Activated CD4-positive, alpha-beta memory T cell treated with anti-CD3 and anti-CD28 coated beads, Interleukin-2, amount 10 ng/mL, durations not matched to agents 7 days and 5 days (primary cell): ENCODE data around the gene TEX14. TPM values are rescaled to one million over a fixed set of nuclear protein-coding genes. Genes with fewer than 3 reads are reported as not detected.

Experiments
- CTCF ChIA-PET: fragments of 350-600 bp; sonication (Branson Sonifier 250); formaldehyde crosslinking; loops from one replicate; lab custom pipeline; 2021; ENCODE audit warnings: antibody characterized with exemption, inconsistent platforms; lab: Charles Lee
- POLR2A ChIA-PET: fragments of 350-600 bp; sonication (Branson Sonifier 250); formaldehyde crosslinking; loops from one replicate; lab custom pipeline; 2021; ENCODE audit warnings: antibody characterized with exemption; lab: Charles Lee
- DNase-seq: peaks from one replicate; pipeline ENCODE4 v3.0.0-alpha.2; 2020
- H3K27ac Mint-ChIP-seq: one replicate; pipeline ENCODE4 v1.8.0; 2021; ENCODE audit warnings: mild to moderate bottlenecking, mixed read lengths
- H3K27me3 Mint-ChIP-seq: one replicate; pipeline ENCODE4 v1.8.0; 2021; ENCODE audit warnings: mixed read lengths
- H3K36me3 Mint-ChIP-seq: one replicate; pipeline ENCODE4 v1.8.0; 2021; ENCODE audit warnings: low read depth, mixed read lengths
- H3K4me1 Mint-ChIP-seq: one replicate; pipeline ENCODE4 v1.8.0; 2021; ENCODE audit warnings: mixed read lengths
- H3K4me3 Mint-ChIP-seq: one replicate; pipeline ENCODE4 v1.8.0; 2021; ENCODE audit warnings: mild to moderate bottlenecking, mixed read lengths
- H3K9me3 Mint-ChIP-seq: one replicate; pipeline ENCODE4 v1.8.0; 2021; ENCODE audit warnings: mixed read lengths
- total RNA-seq, 2 experiments: library from RNA; stranded (reverse); gene quantifications; one replicate each; pipeline ENCODE4 v1.2.3, GENCODE V29; 2021

TEX14 gene
- total RNA-seq, 2 experiments from 2014 or later: 0.85 to 0.96 TPM

DNA sequence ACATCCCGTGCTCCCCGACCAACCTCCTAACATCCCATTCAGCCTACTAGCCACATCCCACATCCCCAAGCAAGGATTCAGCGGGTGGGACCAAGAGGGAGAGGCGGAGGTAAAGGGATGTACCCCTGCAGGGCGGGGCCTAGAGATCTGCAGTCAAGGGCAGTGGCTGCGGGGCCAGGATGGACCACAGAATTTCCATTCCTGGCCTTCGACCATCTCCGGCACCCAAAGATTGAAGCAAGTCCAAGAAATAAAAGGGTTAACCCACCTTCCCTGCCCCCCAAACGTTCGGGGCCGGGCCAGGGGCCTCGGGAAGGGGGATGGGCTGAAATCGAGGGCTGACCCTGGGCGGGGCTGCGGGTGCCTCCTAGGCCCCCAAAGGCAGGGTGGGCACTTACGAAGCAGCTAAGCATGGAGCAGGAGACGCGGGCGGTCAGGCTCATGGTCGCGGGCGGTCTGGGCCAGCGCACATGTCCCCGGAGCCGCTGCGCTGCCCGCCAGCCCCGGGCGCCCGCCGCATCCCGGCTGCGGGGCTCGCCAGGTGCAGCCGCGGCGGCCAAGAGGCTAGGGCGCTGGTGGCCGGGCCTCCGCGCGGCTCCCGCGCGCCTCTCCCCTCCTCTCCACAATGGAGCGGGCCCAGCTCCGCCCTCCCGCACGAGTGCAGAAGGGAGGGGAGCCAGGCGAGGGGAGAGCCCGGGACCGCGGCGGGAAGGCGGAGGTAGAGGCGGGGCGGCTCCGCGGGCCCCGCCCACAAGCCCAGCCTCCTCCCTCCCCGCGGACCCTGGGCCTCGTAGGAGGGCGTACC lies 177.7 kb downstream of the TEX14 start, which contains the start of gene MTMR4:
TSS of gene MTMR4 (minus strand) at position 674 of the 805 bp plus-strand sequence. CDS start at position 443, 231 bp downstream.
- H3K4me1 Mint-ChIP-seq: peaks cover 71% of the 10 kb centered on the region
- H3K36me3 Mint-ChIP-seq: peaks cover 35% of the 10 kb centered on the region
- H3K27me3 Mint-ChIP-seq: no peaks in the 10 kb centered on the region
- ChIA-PET POLR2A (interaction anchor here (0.9 to 4.8 kb wide), 13 partner anchors 8 to 239 kb away, joined by 3 to 71 read pairs (median 8); partner anchors contain the start of genes HSF5, RAD51C, SUPT4H1 and TEX14), CTCF (interaction anchor here (1.0 to 2.8 kb wide), 7 partner anchors 11 to 491 kb away, joined by 3 to 17 read pairs (median 5); partner anchors contain the start of gene HSF5)
- peak; percentile 82 for DNase-seq
- peak within 1 kb of the TSS; percentile 97 for H3K27ac Mint-ChIP-seq
- peak within 1 kb of the TSS; percentile 85 for H3K4me3 Mint-ChIP-seq
- no peaks in the 10 kb centered on the region for H3K9me3 Mint-ChIP-seq

- DNase-seq: no peak
- H3K27ac Mint-ChIP-seq: peak overlapping the region; percentile 61
Measured at GRCh38 chr17:58513267-58513964, 178.4 kb downstream of the TEX14 start.

GRCh38 chr17:58510075-58510474 lies 181.8 kb downstream of the TEX14 start:
- H3K9me3 Mint-ChIP-seq: no peaks in the 10 kb centered on the region
- DNase-seq: no peak
- no peak overlapping the region for H3K4me3 Mint-ChIP-seq
- H3K4me1 Mint-ChIP-seq: peaks cover 43% of the 10 kb centered on the region
- H3K36me3 Mint-ChIP-seq: peaks cover 63% of the 10 kb centered on the region
- ChIA-PET POLR2A (no interaction called here), CTCF (no interaction called here)
- no peaks in the 10 kb centered on the region for H3K27me3 Mint-ChIP-seq
- H3K27ac Mint-ChIP-seq: no peak overlapping the region

More at GRCh38 chr17:58513267-58513964, 178.4 kb downstream of the TEX14 start:
- Mint-ChIP-seq H3K9me3 (no peaks in the 10 kb centered on the region), H3K4me1 (peaks cover 67% of the 10 kb centered on the region), H3K36me3 (peaks cover 42% of the 10 kb centered on the region), H3K27me3 (no peaks in the 10 kb centered on the region), H3K4me3 (peak overlapping the region; percentile 85)
- ChIA-PET POLR2A (interaction anchor here (0.9 to 4.8 kb wide), 7 partner anchors 8 to 191 kb away, joined by 3 to 71 read pairs (median 5); partner anchors contain the start of genes HSF5, RAD51C and TEX14), CTCF (interaction anchor here (0.5 to 2.8 kb wide), 3 partner anchors 25 to 1451 kb away, joined by 4 to 17 read pairs (median 7); partner anchors contain the start of genes HSF5 and RNFT1)

GRCh38 chr17:58508341-58509067 lies 183.3 kb downstream of the TEX14 start:
- Mint-ChIP-seq H3K9me3 (no peaks in the 10 kb centered on the region), H3K27me3 (no peaks in the 10 kb centered on the region), H3K36me3 (peaks cover 79% of the 10 kb centered on the region), H3K4me3 (no peak overlapping the region), H3K27ac (no peak overlapping the region), H3K4me1 (peaks cover 35% of the 10 kb centered on the region)
- DNase-seq: no peak
- POLR2A ChIA-PET: interaction anchor here (1.9 kb wide), 1 partner anchor 123 kb away, joined by 11 read pairs; no protein-coding TSS in a partner anchor
- CTCF ChIA-PET: no interaction called here

GRCh38 chr17:58507123-58507634 lies 184.7 kb downstream of the TEX14 start:
- H3K27ac Mint-ChIP-seq: no peak overlapping the region
- ChIA-PET POLR2A (interaction anchor here (1.0 to 1.9 kb wide), 2 partner anchors 15 to 124 kb away, joined by 4 to 11 read pairs; no protein-coding TSS in a partner anchor), CTCF (interaction anchor here (1.9 kb wide), 1 partner anchor 19 kb away, joined by 5 read pairs; the partner anchor contains the start of gene HSF5)
- peaks cover 22% of the 10 kb centered on the region for H3K4me1 Mint-ChIP-seq
- H3K27me3 Mint-ChIP-seq: no peaks in the 10 kb centered on the region
- H3K36me3 Mint-ChIP-seq: peaks cover 85% of the 10 kb centered on the region
- H3K9me3 Mint-ChIP-seq: no peaks in the 10 kb centered on the region
- H3K4me3 Mint-ChIP-seq: no peak overlapping the region
- no peak for DNase-seq

Other genes starting within 250 kb of the TEX14 start
- gene HSF5, start 203.6 kb downstream of the TEX14 start, total RNA-seq: under 1 TPM; 0.40 to 0.70 TPM
- 10 to 100 TPM; 51.7 to 54.3 TPM for gene MTMR4, start 177.4 kb downstream of the TEX14 start, total RNA-seq
- 10 to 100 TPM; 55.2 to 59.6 TPM for gene RAD51C, start 557 bp upstream of the TEX14 start, total RNA-seq
- under 1 TPM in 1 of 2 experiments, not detected in 1; 0.03 TPM for gene PPM1E, start 63.8 kb upstream of the TEX14 start, total RNA-seq